HepG2 (cell line): Measurements from ENCODE around the gene TPCN2. TPM values are rescaled to one million over a fixed set of nuclear protein-coding genes. Genes with fewer than 3 reads are reported as not detected.

Source experiments
- ATAC-seq: fragments of 200-7000 bp; cut with Tn5 transposase; 3 replicates; pipeline ENCODE4 v1.9.1; 2020; ENCODE audit warnings: mild to moderate bottlenecking, moderate library complexity
- BruUV-seq: library from RNA; stranded (reverse); fragments of 400-500 nt; replicated peaks from 2 replicates; lab custom pipeline; 2021; lab: Mats Ljungman, UMichigan
- CTCF ChIA-PET: fragments of 300-600 bp; formaldehyde crosslinking; extraction: SDS; loops from one replicate; lab custom pipeline; 2021; ENCODE audit warnings: low total read pairs, inconsistent platforms, low intra/inter-chr PET ratio; lab: Yijun Ruan, JAX
- POLR2A ChIA-PET: fragments of 350-600 bp; sonication (Branson Sonifier 250); formaldehyde crosslinking; loops from one replicate; lab custom pipeline; 2020; ENCODE audit warnings: antibody characterized with exemption, inconsistent platforms; lab: Yijun Ruan, JAX
- DNase-seq: peaks from one replicate; pipeline ENCODE4 v3.0.0-alpha.2; 2015; ENCODE audit warnings: low spot score
- FAIRE-seq: peaks from 3 replicates; lab custom pipeline; 2011; peaks lifted over from hg19 to GRCh38; lab: Jason Lieb, UNC
- H2AFZ ChIP-seq: one replicate; pipeline ENCODE4 v1.6.1; 2011; ENCODE audit warnings: low read length, inconsistent platforms
- H3K27ac ChIP-seq: fragments of 300-600 bp; 3 replicates; pipeline ENCODE4 v1.8.0; 2011; ENCODE audit warnings: mixed run types, mild to moderate bottlenecking, mixed read lengths, low read length, inconsistent platforms; ENCODE audit not compliant: insufficient read depth; ENCODE audit errors: extremely low read length
- H3K27me3 ChIP-seq, 2 experiments: fragments of 200-600 bp in 1 of 2; 2 replicates in 1 of 2; 3 replicates in 1 of 2; pipeline versions ENCODE4 v1.6.0 to v1.8.0; 2011; ENCODE audit warnings: low read length in 2 of 2, mild to moderate bottlenecking in 2 of 2, moderate library complexity in 2 of 2, inconsistent platforms in 1 of 2; ENCODE audit not compliant: insufficient read depth in 2 of 2, control insufficient read depth in 1 of 2
- H3K36me3 ChIP-seq, 2 experiments: fragments of 200-600 bp in 1 of 2; replicated peaks in 1 of 2; 2 replicates in 1 of 2; 3 replicates in 1 of 2; pipeline versions ENCODE4 v1.5.1 to v1.8.0; 2011; ENCODE audit warnings: low read length in 2 of 2, inconsistent platforms in 1 of 2; ENCODE audit not compliant: insufficient read depth in 2 of 2, control insufficient read depth in 1 of 2
- H3K4me1 ChIP-seq: 2 replicates; pipeline ENCODE4 v1.5.1; 2012; ENCODE audit warnings: low read length, inconsistent platforms; ENCODE audit not compliant: insufficient read depth
- H3K4me2 ChIP-seq: 2 replicates; pipeline ENCODE4 v1.6.0; 2011; ENCODE audit warnings: low read depth, low read length, inconsistent platforms
- H3K4me3 ChIP-seq, 3 experiments: fragments of 200-600 bp in 1 of 3; sonication (generic), shearing (Covaris generic) in 1 of 3; replicated peaks in 1 of 3; 2 replicates each; pipeline ENCODE4 v1.5.1; 2011 to 2016; ENCODE audit warnings: low read length in 3 of 3, inconsistent platforms in 2 of 3, low read depth in 2 of 3, mild to moderate bottlenecking in 2 of 3, control low read depth in 1 of 3, mixed read lengths in 1 of 3; ENCODE audit not compliant: insufficient read depth in 1 of 3
- H3K79me2 ChIP-seq: one replicate; pipeline ENCODE4 v1.6.1; 2011; ENCODE audit warnings: low read length, inconsistent platforms; ENCODE audit not compliant: insufficient read depth
- H3K9ac ChIP-seq: 2 replicates; pipeline ENCODE4 v1.6.0; 2011; ENCODE audit warnings: mild to moderate bottlenecking, low read depth, low read length, inconsistent platforms; ENCODE audit not compliant: insufficient read depth
- H3K9me3 ChIP-seq: 2 replicates; pipeline ENCODE4 v1.5.1; 2012; ENCODE audit warnings: mild to moderate bottlenecking, low read length
- H4K20me1 ChIP-seq: 2 replicates; pipeline ENCODE4 v1.6.0; 2011; ENCODE audit warnings: inconsistent platforms, mild to moderate bottlenecking, low read length, moderate library complexity; ENCODE audit not compliant: insufficient read depth
- DMAP1 ChIP-seq: IDR thresholded peaks from 2 replicates; pipeline ENCODE4 v1.6.1; 2016
- EED ChIP-seq: sonication (generic); formaldehyde crosslinking; IDR thresholded peaks from 2 replicates; pipeline ENCODE4 v1.5.0; 2020; ENCODE audit warnings: mild to moderate bottlenecking, missing genetic modification reagents
- HMG20A ChIP-seq: IDR thresholded peaks from 2 replicates; pipeline ENCODE4 v1.6.1; 2016; ENCODE audit warnings: borderline replicate concordance
- KAT2B ChIP-seq: fragments of 150-350 bp; IDR thresholded peaks from 2 replicates; pipeline ENCODE4 v1.6.1; 2014; ENCODE audit warnings: low read depth, low read length, borderline replicate concordance
- NR1H2 ChIP-seq: sonication (generic); formaldehyde crosslinking; IDR thresholded peaks from 2 replicates; pipeline ENCODE4 v1.8.1; 2022; ENCODE audit warnings: low read depth, missing genetic modification reagents, borderline replicate concordance
- SNAPC2 ChIP-seq: sonication (generic); formaldehyde crosslinking; IDR thresholded peaks from 2 replicates; pipeline ENCODE4 v1.8.1; 2022; ENCODE audit warnings: mild to moderate bottlenecking, missing genetic modification reagents
- ZNF781 ChIP-seq: sonication (generic); formaldehyde crosslinking; IDR thresholded peaks from 2 replicates; pipeline ENCODE4 v1.5.1; 2020; ENCODE audit warnings: borderline replicate concordance, mild to moderate bottlenecking, missing genetic modification reagents; ENCODE audit errors: not compliant biosample characterization
- WGBS: methylation state at CpG from one replicate; pipeline ENCODE4 v1.1.6; 2017; ENCODE audit warnings: low lambda C conversion rate; 5-methylcytosine and 5-hydroxymethylcytosine counted together
- in situ Hi-C: cut with HindIII; loops from 2 replicates; pipeline ENCODE4 v1.10.0; 2017; ENCODE audit warnings: low pct_unique_long_range_greater_than_20kb; ENCODE audit not compliant: extremely low pct_ligation_motif_present
- intact Hi-C: fragments of 100-400 bp; cut with micrococcal nuclease; formaldehyde crosslinking; loops from one replicate; pipeline ENCODE4 v1.10.0; 2022; ENCODE audit not compliant: unreplicated experiment
- polyA plus RNA-seq, 8 experiments: library from polyadenylated mRNA; depleted of rRNA in 3 of 8; stranded (reverse) in 7 of 8; unstranded in 1 of 8; fragments of >200 nt; fragmentation: Illumina TruSeq in 4 of 8; extraction: Trizol in 4 of 8; gene quantifications; 2 replicates each; pipeline versions ENCODE4 v1.2.1 to v1.2.3, GENCODE V29; 2011 to 2016; ENCODE audit warnings: low read depth in 4 of 8, missing spikeins in 1 of 8, mixed read lengths in 1 of 8; ENCODE audit not compliant: insufficient read depth in 1 of 8
- total RNA-seq, 5 experiments: library from RNA; depleted of rRNA; stranded (reverse); fragments of >200 nt; fragmentation: Illumina TruSeq; extraction: Trizol; gene quantifications; 2 replicates each; pipeline ENCODE4 v1.2.3, GENCODE V29; 2016; ENCODE audit warnings: low read depth in 1 of 5
- TF ChIP-seq, protein P1 (sequence below), 2 experiments: sonication (generic) in 1 of 2; formaldehyde crosslinking in 1 of 2; IDR thresholded peaks; 2 replicates each; pipeline versions ENCODE4 v1.5.1 to v1.6.1; 2011 to 2020; ENCODE audit warnings: borderline replicate concordance in 1 of 2, low read depth in 1 of 2, low read length in 1 of 2, mild to moderate bottlenecking in 1 of 2, missing genetic modification reagents in 1 of 2, moderate library complexity in 1 of 2
- TF ChIP-seq, protein P2 (sequence below): sonication (generic); formaldehyde crosslinking; IDR thresholded peaks from 2 replicates; pipeline ENCODE4 v1.4.0; 2020; ENCODE audit warnings: mild to moderate bottlenecking, missing genetic modification reagents
- TF ChIP-seq, protein P3 (sequence below): sonication (generic); formaldehyde crosslinking; IDR thresholded peaks from 2 replicates; pipeline ENCODE4 v1.9.0; 2021; ENCODE audit warnings: missing genetic modification reagents, borderline replicate concordance

Gene TPCN2
- total and polyA plus RNA-seq, 2 of the 13 experiments (the other 11 are each of a cell fraction or from before 2014, with no cell fraction given), result 5.6 to 5.9 TPM

DNA sequence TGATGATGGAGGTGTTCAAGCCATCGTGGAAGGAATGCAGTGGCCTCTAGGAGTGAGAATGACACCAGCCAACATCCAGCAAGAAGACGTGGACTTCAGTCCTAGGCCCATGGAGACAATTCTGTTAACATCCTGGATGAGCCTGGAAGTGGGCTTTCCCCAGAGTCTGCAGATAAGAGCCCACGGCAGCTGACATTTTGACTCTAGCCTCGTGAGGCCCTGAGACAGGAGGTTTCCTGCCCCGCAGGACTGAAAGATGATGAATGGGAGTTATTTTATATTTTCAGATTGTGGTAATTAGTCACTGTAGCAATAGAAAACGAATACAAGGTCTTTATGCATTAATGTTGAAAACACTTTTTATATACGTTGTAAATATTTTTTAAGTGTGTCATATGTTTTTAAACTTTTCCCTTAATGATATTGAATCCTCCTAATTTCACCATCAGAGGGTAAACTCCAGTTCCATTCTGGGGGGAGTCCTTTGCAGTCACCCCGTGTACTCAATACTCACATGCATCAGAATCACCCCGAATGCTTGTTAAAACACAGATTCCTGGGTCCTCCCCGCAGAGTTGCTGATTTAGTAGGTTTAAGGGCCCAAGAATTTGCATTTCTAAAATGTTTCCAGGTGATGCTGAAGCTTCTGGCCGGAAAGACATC lies 570 bp upstream of the TPCN2 start:
- intact Hi-C loops, result no loop called here
- Histone ChIP-seq H3K36me3 (peaks cover 0 to 1% of the 10 kb centered on the region in 2 experiments; a peak in 2 of 5 replicates), H3K27ac (no peak overlapping the region), H2AFZ (peak overlapping the region; percentile 64), H3K79me2 (peaks cover 9% of the 10 kb centered on the region), H3K4me3 (peak overlapping the region; percentile 69 to 97 (median 80)), H3K4me2 (peak overlapping the region; percentile 88), H3K9me3 (no peaks in the 10 kb centered on the region), H3K9ac (peak overlapping the region; percentile 37; the same call in 1 of the 2 replicates), H3K27me3 (no peaks in the 10 kb centered on the region), H3K4me1 (peaks cover 51% of the 10 kb centered on the region), H4K20me1 (0 out of 2 replicates have a peak, but pooled peaks cover 3% of the 10 kb centered on the region)
- ATAC-seq (no peak), FAIRE-seq (no peak), DNase-seq (no peak)
- BruUV-seq, result no TSS peak
- CTCF ChIA-PET, result no interaction called here
- POLR2A ChIA-PET, result interaction anchor here (0.8 to 1.0 kb wide), 2 partner anchors 20 to 47 kb away, joined by 3 to 5 read pairs; no protein-coding TSS in a partner anchor
- in situ Hi-C loops, result no loop called here
- TF ChIP-seq NR1H2 (CRISPR knock-in tag) (no peak), HMG20A (CRISPR knock-in tag) (no peak), ZNF781 (CRISPR knock-in tag) (peak; percentile 38), SNAPC2 (CRISPR knock-in tag) (0 out of 2 replicates have a peak, but pooled peaks have one; percentile 21), KAT2B (no peak), EED (CRISPR knock-in tag) (no peak), DMAP1 (CRISPR knock-in tag) (peak; percentile 16; the same call in 1 of the 2 replicates)
- TF ChIP-seq, protein P1, sequence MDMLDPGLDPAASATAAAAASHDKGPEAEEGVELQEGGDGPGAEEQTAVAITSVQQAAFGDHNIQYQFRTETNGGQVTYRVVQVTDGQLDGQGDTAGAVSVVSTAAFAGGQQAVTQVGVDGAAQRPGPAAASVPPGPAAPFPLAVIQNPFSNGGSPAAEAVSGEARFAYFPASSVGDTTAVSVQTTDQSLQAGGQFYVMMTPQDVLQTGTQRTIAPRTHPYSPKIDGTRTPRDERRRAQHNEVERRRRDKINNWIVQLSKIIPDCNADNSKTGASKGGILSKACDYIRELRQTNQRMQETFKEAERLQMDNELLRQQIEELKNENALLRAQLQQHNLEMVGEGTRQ (IDR thresholded peaks at IDR 0.05; ENCODE audit: low read depth, low read length), result no peak
- TF ChIP-seq, protein P1 (CRISPR knock-in tag; IDR thresholded peaks at IDR 0.05; ENCODE audit: borderline replicate concordance), result no peak
- TF ChIP-seq, protein P2, sequence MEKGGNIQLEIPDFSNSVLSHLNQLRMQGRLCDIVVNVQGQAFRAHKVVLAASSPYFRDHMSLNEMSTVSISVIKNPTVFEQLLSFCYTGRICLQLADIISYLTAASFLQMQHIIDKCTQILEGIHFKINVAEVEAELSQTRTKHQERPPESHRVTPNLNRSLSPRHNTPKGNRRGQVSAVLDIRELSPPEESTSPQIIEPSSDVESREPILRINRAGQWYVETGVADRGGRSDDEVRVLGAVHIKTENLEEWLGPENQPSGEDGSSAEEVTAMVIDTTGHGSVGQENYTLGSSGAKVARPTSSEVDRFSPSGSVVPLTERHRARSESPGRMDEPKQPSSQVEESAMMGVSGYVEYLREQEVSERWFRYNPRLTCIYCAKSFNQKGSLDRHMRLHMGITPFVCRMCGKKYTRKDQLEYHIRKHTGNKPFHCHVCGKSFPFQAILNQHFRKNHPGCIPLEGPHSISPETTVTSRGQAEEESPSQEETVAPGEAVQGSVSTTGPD (CRISPR knock-in tag), result no peak
- TF ChIP-seq, protein P3, sequence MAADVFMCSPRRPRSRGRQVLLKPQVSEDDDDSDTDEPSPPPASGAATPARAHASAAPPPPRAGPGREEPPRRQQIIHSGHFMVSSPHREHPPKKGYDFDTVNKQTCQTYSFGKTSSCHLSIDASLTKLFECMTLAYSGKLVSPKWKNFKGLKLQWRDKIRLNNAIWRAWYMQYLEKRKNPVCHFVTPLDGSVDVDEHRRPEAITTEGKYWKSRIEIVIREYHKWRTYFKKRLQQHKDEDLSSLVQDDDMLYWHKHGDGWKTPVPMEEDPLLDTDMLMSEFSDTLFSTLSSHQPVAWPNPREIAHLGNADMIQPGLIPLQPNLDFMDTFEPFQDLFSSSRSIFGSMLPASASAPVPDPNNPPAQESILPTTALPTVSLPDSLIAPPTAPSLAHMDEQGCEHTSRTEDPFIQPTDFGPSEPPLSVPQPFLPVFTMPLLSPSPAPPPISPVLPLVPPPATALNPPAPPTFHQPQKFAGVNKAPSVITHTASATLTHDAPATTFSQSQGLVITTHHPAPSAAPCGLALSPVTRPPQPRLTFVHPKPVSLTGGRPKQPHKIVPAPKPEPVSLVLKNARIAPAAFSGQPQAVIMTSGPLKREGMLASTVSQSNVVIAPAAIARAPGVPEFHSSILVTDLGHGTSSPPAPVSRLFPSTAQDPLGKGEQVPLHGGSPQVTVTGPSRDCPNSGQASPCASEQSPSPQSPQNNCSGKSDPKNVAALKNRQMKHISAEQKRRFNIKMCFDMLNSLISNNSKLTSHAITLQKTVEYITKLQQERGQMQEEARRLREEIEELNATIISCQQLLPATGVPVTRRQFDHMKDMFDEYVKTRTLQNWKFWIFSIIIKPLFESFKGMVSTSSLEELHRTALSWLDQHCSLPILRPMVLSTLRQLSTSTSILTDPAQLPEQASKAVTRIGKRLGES (CRISPR knock-in tag), result no peak
- WGBS, result 12% methylated on average over 9 of the region's 11 CpGs
